ENCODE results near the gene PTPRM.

DNA sequence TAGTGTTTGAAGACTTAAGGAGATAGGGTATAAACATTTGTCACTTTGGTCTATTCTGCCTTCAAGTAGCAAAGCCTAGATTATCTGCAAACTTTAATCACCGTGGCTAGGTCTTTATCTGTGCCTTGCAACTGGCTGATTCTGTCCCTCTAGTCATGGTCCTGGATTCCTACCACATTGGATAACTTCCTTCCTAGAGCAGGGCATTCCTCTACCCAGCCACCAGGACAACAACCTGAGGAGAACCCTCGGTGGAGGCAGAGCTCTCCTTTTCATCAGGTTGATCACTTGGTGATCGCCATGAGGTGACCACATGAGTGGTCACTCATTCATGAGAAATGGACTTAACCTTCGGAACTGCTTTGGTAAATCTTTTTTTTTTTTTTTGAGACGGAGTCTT lies 25.3 kb upstream of the PTPRM start:
- TF ChIP-seq FOS (IDR thresholded peaks at IDR 0.05; ENCODE audit: low read depth, low read length): no peak
- TF ChIP-seq POLR2A (IDR thresholded peaks at IDR 0.05; ENCODE audit: low read depth, low read length): no peak
- TF ChIP-seq, protein P1, sequence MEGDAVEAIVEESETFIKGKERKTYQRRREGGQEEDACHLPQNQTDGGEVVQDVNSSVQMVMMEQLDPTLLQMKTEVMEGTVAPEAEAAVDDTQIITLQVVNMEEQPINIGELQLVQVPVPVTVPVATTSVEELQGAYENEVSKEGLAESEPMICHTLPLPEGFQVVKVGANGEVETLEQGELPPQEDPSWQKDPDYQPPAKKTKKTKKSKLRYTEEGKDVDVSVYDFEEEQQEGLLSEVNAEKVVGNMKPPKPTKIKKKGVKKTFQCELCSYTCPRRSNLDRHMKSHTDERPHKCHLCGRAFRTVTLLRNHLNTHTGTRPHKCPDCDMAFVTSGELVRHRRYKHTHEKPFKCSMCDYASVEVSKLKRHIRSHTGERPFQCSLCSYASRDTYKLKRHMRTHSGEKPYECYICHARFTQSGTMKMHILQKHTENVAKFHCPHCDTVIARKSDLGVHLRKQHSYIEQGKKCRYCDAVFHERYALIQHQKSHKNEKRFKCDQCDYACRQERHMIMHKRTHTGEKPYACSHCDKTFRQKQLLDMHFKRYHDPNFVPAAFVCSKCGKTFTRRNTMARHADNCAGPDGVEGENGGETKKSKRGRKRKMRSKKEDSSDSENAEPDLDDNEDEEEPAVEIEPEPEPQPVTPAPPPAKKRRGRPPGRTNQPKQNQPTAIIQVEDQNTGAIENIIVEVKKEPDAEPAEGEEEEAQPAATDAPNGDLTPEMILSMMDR (conservative IDR thresholded peaks at IDR 0.05; ENCODE audit: low read depth, low read length): no peak
- no peak for TF ChIP-seq RAD21 (IDR thresholded peaks at IDR 0.05; ENCODE audit: low read length)
- TF ChIP-seq SMC3 (IDR thresholded peaks at IDR 0.05; ENCODE audit: low read depth, low read length): no peak
- TF ChIP-seq MAZ (IDR thresholded peaks at IDR 0.05; ENCODE audit: borderline replicate concordance, low read depth, low read length): no peak
- TF ChIP-seq CHD1 (IDR thresholded peaks at IDR 0.05; ENCODE audit: low read depth, low read length): no peak
- TF ChIP-seq RCOR1 (IDR thresholded peaks at IDR 0.05; ENCODE audit: insufficient replicate concordance, low read length): no peak
- TF ChIP-seq, protein P2, sequence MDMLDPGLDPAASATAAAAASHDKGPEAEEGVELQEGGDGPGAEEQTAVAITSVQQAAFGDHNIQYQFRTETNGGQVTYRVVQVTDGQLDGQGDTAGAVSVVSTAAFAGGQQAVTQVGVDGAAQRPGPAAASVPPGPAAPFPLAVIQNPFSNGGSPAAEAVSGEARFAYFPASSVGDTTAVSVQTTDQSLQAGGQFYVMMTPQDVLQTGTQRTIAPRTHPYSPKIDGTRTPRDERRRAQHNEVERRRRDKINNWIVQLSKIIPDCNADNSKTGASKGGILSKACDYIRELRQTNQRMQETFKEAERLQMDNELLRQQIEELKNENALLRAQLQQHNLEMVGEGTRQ (IDR thresholded peaks at IDR 0.05; ENCODE audit: low read depth, low read length): no peak
- TF ChIP-seq MXI1 (IDR thresholded peaks at IDR 0.05; ENCODE audit: borderline replicate concordance, low read depth, low read length): no peak
- TF ChIP-seq CEBPB (IDR thresholded peaks at IDR 0.05; ENCODE audit: low read depth, low read length): no peak
- no peak for TF ChIP-seq NFE2L2 (IDR thresholded peaks at IDR 0.05; ENCODE audit: low read depth, low read length)
- no peak for TF ChIP-seq RFX5 (IDR thresholded peaks at IDR 0.05; ENCODE audit: low read depth, low read length)
- TF ChIP-seq, protein P3, sequence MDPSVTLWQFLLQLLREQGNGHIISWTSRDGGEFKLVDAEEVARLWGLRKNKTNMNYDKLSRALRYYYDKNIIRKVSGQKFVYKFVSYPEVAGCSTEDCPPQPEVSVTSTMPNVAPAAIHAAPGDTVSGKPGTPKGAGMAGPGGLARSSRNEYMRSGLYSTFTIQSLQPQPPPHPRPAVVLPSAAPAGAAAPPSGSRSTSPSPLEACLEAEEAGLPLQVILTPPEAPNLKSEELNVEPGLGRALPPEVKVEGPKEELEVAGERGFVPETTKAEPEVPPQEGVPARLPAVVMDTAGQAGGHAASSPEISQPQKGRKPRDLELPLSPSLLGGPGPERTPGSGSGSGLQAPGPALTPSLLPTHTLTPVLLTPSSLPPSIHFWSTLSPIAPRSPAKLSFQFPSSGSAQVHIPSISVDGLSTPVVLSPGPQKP (IDR thresholded peaks at IDR 0.05; ENCODE audit: borderline replicate concordance, low read depth, low read length): no peak
